Neural cell (in vitro differentiated cells): ENCODE results near the gene FOXK1.

ENCODE experiments used
- CTCF ChIP-seq: fragments of 450-650 bp; IDR thresholded peaks from 2 replicates; pipeline ENCODE4 v1.5.1; 2014; ENCODE audit warnings: antibody characterized with exemption, mild to moderate bottlenecking, moderate library complexity; ENCODE audit not compliant: poor library complexity, severe bottlenecking
- POLR2AphosphoS5 ChIP-seq: IDR thresholded peaks from 2 replicates; pipeline ENCODE4 v1.6.1; 2012

DNA sequence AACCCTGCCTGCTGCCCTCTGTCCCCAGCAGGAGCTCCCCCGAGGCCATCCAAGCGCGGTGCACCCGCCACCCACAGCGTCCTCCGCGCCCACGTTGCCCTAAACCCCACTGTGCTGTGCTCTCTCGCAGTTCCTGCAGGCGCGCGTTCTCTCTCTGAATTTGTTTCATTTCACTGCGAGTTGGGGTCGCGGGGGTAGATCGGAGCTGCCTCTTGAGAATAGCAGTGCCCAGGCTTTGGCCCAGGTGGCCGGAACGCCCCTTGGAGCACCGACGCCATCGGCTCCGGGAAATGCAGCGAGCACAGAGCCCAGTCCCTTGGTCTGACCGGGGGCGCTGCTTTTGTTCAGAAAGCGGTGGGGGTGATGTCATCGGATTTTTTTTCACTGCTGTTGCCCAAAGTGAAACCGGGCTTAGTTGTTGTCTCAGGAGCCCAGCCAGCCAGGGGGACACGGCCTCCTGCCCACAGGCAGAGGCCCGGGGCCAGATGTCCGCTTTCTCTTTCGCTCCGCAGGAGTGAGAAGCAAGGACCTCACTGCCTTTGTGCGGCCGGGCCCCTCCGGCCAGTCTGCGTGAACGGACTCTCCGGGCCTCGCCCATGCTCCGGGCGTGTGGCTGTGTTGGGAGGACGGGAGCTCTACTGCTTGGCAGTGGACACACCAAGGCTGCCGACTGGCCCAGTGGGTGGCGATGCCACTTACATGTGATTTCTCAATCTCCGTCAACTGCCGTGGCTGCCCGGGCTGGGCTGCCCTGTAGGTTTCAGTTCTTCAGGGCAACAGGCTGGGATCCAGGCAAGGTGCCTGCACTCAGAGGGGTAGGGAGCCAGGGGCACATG lies 43.1 kb downstream of the FOXK1 start:
- TF ChIP-seq CTCF = no peak
- TF ChIP-seq POLR2AphosphoS5 = no peak
